ENCODE results near the gene ZBTB32. TPM values are rescaled to one million over a fixed set of nuclear protein-coding genes. Genes with fewer than 3 reads are reported as not detected.
A peak's percentile ranks its signal among the peaks of the same experiment; 100 is the strongest.

ZBTB32 gene
- total RNA-seq, 2 donors from 2014 or later = not detected

GRCh38 chr19:35738887-35739229 lies 34.5 kb downstream of the ZBTB32 start:
- peak overlapping the region in 1 of 4 donors; percentile 88 for H3K27ac ChIP-seq
- intact Hi-C loops (cut with DNase I) = no loop called here
- H3K4me3 ChIP-seq = no peak overlapping the region
- WGBS, 2 donors = 59 to 81% methylated on average over 2 of the region's 2 CpGs
- no peak for TF ChIP-seq CTCF (IDR thresholded peaks at IDR 0.05)
- no peak for TF ChIP-seq POLR2A (IDR thresholded peaks at IDR 0.05)
- no peaks in the 10 kb centered on the region for H3K9me3 ChIP-seq
- no peak for DNase-seq
- H3K4me1 ChIP-seq = peaks cover 17% of the 10 kb centered on the region
- H3K36me3 ChIP-seq (replicated peaks in 1 of 2; ENCODE audit: insufficient read depth in 1 of 2, low read depth in 2 of 2) = peaks cover 4 to 17% of the 10 kb centered on the region in 2 donors
- no peak for ATAC-seq
- H3K27me3 ChIP-seq = no peaks in the 10 kb centered on the region

- Histone ChIP-seq H3K36me3 (replicated peaks in 1 of 2; ENCODE audit: insufficient read depth in 1 of 2, low read depth in 2 of 2) (peaks cover 4 to 15% of the 10 kb centered on the region in 2 donors), H3K27ac (peak overlapping the region; percentile 59 to 88 (median 83)), H3K4me1 (peaks cover 23% of the 10 kb centered on the region), H3K4me3 (no peak overlapping the region), H3K9me3 (no peaks in the 10 kb centered on the region), H3K27me3 (no peaks in the 10 kb centered on the region)
- DNase-seq = no peak
- ATAC-seq = no peak
- TF ChIP-seq POLR2A (IDR thresholded peaks at IDR 0.05) = peak in 1 of 3 donors; percentile 4
- no peak for TF ChIP-seq CTCF (IDR thresholded peaks at IDR 0.05)
- intact Hi-C loops (cut with DNase I) = no loop called here
- 60 to 68% methylated on average over 20 to 24 of the region's 29 CpGs for WGBS, 2 donors
These were observed 35.1 kb downstream of the ZBTB32 start for GRCh38 chr19:35739275-35740107.

GRCh38 chr19:35740108-35740422 lies 35.7 kb downstream of the ZBTB32 start:
- Histone ChIP-seq H3K9me3 (no peaks in the 10 kb centered on the region), H3K36me3 (replicated peaks in 1 of 2; ENCODE audit: insufficient read depth in 1 of 2, low read depth in 2 of 2) (peaks cover 4 to 15% of the 10 kb centered on the region in 2 donors), H3K4me1 (peaks cover 26% of the 10 kb centered on the region), H3K27ac (peak overlapping the region; percentile 59 to 88 (median 83)), H3K27me3 (no peaks in the 10 kb centered on the region), H3K4me3 (peak overlapping the region; percentile 6 to 26)
- ATAC-seq (no peak), DNase-seq (no peak)
- TF ChIP-seq CTCF (IDR thresholded peaks at IDR 0.05) (no peak), POLR2A (IDR thresholded peaks at IDR 0.05) (no peak)
- intact Hi-C loops (cut with DNase I) = no loop called here
- WGBS, 2 donors = 4 to 14% methylated on average over 6 to 16 of the region's 16 CpGs

- no peaks in the 10 kb centered on the region for H3K27me3 ChIP-seq
- peak; percentile 98 to 99 (median 99) for DNase-seq
- TF ChIP-seq CTCF (IDR thresholded peaks at IDR 0.05) (peak in 4 of 7 experiments; percentile 16 to 36 (median 34)), POLR2A (IDR thresholded peaks at IDR 0.05) (peak; percentile 21 to 78 (median 71))
- H3K4me3 ChIP-seq = peak overlapping the region; percentile 26 to 45
- H3K4me1 ChIP-seq = peaks cover 26% of the 10 kb centered on the region
- H3K27ac ChIP-seq = peak overlapping the region; percentile 81 to 88 (median 84)
- peak; percentile 85 for ATAC-seq
- H3K9me3 ChIP-seq = no peaks in the 10 kb centered on the region
- 0 to 1% methylated on average over 31 to 63 of the region's 63 CpGs for WGBS, 2 donors
- peaks cover 4 to 13% of the 10 kb centered on the region in 2 donors for H3K36me3 ChIP-seq (replicated peaks in 1 of 2; ENCODE audit: insufficient read depth in 1 of 2, low read depth in 2 of 2)
- intact Hi-C loops (cut with DNase I) = no loop called here
These were observed 36.3 kb downstream of the ZBTB32 start for GRCh38 chr19:35740423-35741202.
